Subcutaneous abdominal adipose tissue (tissue), 5 donors: ENCODE results near the gene MAEL.

Experiments used
- H3K27ac ChIP-seq: one replicate; pipeline ENCODE4 v1.7.0; 2013; ENCODE audit warnings: low read depth, mild to moderate bottlenecking, inconsistent platforms, low read length, moderate library complexity
- H3K27me3 ChIP-seq, 5 donors: one replicate each; pipeline ENCODE4 v1.7.0; 2013; ENCODE audit warnings: low read length in 5 of 5, inconsistent platforms in 1 of 5; ENCODE audit not compliant: control insufficient read depth in 5 of 5, insufficient read depth in 4 of 5
- H3K36me3 ChIP-seq, 5 donors: one replicate each; pipeline ENCODE4 v1.7.0; 2013; ENCODE audit warnings: low read length in 5 of 5; ENCODE audit not compliant: control insufficient read depth in 5 of 5, insufficient read depth in 5 of 5
- H3K4me1 ChIP-seq, 5 donors: one replicate each; pipeline ENCODE4 v1.7.0; 2013; ENCODE audit warnings: low read length in 5 of 5, mild to moderate bottlenecking in 3 of 5, moderate library complexity in 1 of 5; ENCODE audit not compliant: control insufficient read depth in 5 of 5, insufficient read depth in 5 of 5
- H3K4me3 ChIP-seq, 5 donors: one replicate each; pipeline ENCODE4 v1.7.0; 2013; ENCODE audit warnings: low read length in 5 of 5, low read depth in 1 of 5
- H3K9ac ChIP-seq, 5 donors: one replicate each; pipeline ENCODE4 v1.7.0; 2013; ENCODE audit warnings: low read length in 5 of 5, mild to moderate bottlenecking in 4 of 5, moderate library complexity in 3 of 5
- H3K9me3 ChIP-seq, 5 donors: one replicate each; pipeline ENCODE4 v1.7.0; 2013; ENCODE audit warnings: low read length in 5 of 5; ENCODE audit not compliant: control insufficient read depth in 5 of 5
- donor health status: healthy.
- donor health status: healthy.
- donor health status: healthy.
- donor health status: healthy.
- donor health status: healthy.

Gene MAEL

GRCh38 chr1:166988974-166989515, at the start of gene MAEL:
Gene MAEL (plus strand): TSS chr1:166989280. CDS start chr1:166989353, 73 bp downstream.
- Histone ChIP-seq H3K9ac (no peak within 1 kb of the TSS), H3K27ac (no peak within 1 kb of the TSS), H3K27me3 (peaks cover 0 to 3% (median 0%) of the 10 kb centered on the region in 5 donors), H3K9me3 (peaks cover 0 to 3% (median 0%) of the 10 kb centered on the region in 5 donors), H3K4me3 (no peak within 1 kb of the TSS), H3K4me1 (no peaks in the 10 kb centered on the region), H3K36me3 (no peaks in the 10 kb centered on the region)

DNA sequence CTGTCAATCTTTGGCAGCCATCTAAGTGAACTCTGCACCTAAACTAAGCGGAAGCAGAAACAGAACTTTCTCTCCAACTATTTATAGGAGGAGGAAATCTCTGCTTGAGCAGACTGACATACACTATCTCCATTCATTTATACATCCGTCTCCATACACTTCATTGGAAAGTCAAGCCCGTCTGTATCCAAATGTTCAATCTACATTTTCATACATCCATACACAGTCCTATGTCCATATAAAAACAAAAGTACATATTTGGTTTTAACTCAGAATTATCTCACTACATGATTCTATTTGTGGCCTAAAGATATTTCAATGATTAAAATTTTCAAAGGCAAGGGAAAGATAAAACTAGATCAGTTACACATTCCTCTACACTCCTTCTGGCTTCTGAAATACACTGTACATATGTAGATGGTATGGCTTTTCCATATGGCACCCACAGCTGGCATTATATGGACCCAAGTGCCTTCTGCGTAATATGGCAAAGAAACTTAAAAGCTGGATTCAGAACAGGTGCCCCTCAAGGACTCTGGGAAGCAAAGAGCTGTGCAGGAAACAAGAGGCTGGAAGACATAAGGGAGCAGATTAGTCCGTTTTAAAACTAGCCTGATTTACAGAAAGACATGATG, 49.2 kb upstream of the MAEL start:
- no peak overlapping the region for H3K4me3 ChIP-seq
- no peaks in the 10 kb centered on the region for H3K9me3 ChIP-seq
- no peaks in the 10 kb centered on the region for H3K4me1 ChIP-seq
- H3K27ac ChIP-seq: no peak overlapping the region
- H3K9ac ChIP-seq: no peak overlapping the region
- peaks cover 0 to 13% (median 3%) of the 10 kb centered on the region in 5 donors for H3K27me3 ChIP-seq
- no peaks in the 10 kb centered on the region for H3K36me3 ChIP-seq

- Histone ChIP-seq H3K4me3 (no peak overlapping the region), H3K4me1 (peaks cover 0 to 14% (median 7%) of the 10 kb centered on the region in 5 donors), H3K36me3 (no peaks in the 10 kb centered on the region), H3K9ac (no peak overlapping the region), H3K27me3 (peaks cover 0 to 15% (median 11%) of the 10 kb centered on the region in 5 donors), H3K27ac (no peak overlapping the region), H3K9me3 (no peaks in the 10 kb centered on the region)
Measured at GRCh38 chr1:166944186-166944967, 44.7 kb upstream of the MAEL start.

GRCh38 chr1:166947398-166948043, 41.6 kb upstream of the MAEL start:
- H3K27ac ChIP-seq: no peak overlapping the region
- no peak overlapping the region for H3K9ac ChIP-seq
- no peaks in the 10 kb centered on the region for H3K36me3 ChIP-seq
- H3K9me3 ChIP-seq: no peaks in the 10 kb centered on the region
- peaks cover 0 to 13% (median 11%) of the 10 kb centered on the region in 5 donors for H3K27me3 ChIP-seq
- H3K4me1 ChIP-seq: peaks cover 0 to 20% (median 9%) of the 10 kb centered on the region in 5 donors
- H3K4me3 ChIP-seq: peak overlapping the region; percentile 19 to 36 (median 30)

DNA sequence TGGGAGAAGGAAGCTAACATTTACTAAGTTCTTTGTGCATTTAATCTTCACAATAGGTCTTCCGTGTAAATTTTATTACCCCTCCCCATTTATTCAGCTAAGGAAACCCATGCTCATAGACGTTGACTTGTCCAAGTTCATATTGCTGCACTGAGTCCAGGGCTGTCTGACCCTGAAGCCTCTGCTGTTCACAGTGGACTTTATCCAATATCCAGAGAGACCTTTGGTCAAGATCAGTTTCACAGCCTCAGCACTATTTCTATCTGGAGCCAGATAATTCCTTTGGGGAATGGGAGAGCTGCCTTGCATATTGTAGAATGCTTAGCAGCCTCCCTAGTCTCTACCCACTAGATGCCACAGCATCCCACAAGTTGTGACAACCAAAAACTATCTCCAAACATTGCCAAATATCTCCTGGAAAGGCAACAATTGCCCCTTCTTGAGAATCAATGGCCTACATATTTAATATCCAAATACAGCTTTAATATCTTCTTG, 40.2 kb upstream of the MAEL start:
- Histone ChIP-seq H3K4me3 (no peak overlapping the region), H3K9me3 (no peaks in the 10 kb centered on the region), H3K9ac (no peak overlapping the region), H3K4me1 (peaks cover 0 to 20% (median 9%) of the 10 kb centered on the region in 5 donors), H3K27ac (no peak overlapping the region), H3K36me3 (no peaks in the 10 kb centered on the region), H3K27me3 (peaks cover 0 to 13% (median 11%) of the 10 kb centered on the region in 5 donors)

GRCh38 chr1:166950156-166950555, 38.9 kb upstream of the MAEL start:
- Histone ChIP-seq H3K9me3 (no peaks in the 10 kb centered on the region), H3K9ac (no peak overlapping the region), H3K4me1 (peaks cover 0 to 20% (median 9%) of the 10 kb centered on the region in 5 donors), H3K36me3 (no peaks in the 10 kb centered on the region), H3K4me3 (no peak overlapping the region), H3K27me3 (peaks cover 0 to 12% (median 6%) of the 10 kb centered on the region in 5 donors), H3K27ac (no peak overlapping the region)

DNA sequence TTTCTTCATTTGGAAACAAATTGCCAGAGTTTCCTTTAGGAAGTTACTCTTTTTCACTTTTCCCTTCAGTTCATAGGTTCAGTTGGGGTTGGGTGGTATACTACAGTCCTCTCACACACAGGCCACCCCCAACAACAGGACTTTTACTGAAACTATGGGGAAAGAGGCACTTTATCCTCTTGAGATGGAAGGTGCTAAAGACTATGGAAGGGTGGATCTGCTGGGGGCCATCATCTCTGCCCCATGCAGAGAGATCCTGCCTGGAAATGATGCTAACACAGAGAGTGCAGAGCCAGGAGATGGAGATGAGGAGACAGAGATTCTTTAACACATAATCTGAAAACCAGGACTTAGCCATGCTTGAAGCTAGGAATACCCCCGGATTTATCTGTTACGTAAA, 38.0 kb upstream of the MAEL start:
- Histone ChIP-seq H3K27me3 (peaks cover 0 to 11% (median 6%) of the 10 kb centered on the region in 5 donors), H3K27ac (no peak overlapping the region), H3K36me3 (no peaks in the 10 kb centered on the region), H3K9ac (no peak overlapping the region), H3K9me3 (no peaks in the 10 kb centered on the region), H3K4me3 (no peak overlapping the region), H3K4me1 (peaks cover 0 to 20% (median 9%) of the 10 kb centered on the region in 5 donors)

DNA sequence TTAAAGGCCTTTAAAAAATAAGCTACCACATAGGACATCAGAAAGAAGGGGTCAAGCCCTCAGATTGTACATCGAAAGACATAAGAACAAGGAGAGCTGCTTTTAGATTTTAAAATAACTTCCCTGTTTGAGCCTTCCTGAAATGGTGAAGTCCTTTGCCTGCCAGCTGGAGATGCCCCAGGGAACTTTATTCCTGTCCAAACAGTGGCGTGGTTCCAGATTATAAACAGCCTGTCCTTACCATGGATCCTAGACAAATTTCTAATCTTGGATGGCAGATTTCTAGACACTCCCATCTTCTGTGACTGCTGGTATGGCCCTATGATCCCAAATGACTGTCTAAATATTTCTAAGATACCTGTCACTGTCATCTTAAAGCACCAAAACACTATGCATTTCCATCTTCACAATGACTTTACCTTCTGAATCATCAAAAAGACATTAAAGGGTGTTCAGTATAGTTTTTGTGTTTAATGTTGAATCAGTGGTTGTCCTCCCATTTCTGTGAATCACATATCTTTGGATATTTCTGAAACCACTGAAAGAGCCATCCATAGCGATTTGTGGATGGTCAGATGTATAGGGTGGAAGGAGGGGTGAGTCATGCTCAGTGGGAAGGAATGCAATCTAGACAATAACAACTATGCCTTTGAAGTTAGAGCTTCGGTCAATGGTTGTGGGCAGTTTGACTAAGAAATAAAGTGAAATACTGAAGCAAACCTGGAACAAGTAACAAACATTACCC, 36.9 kb upstream of the MAEL start:
- Histone ChIP-seq H3K9me3 (no peaks in the 10 kb centered on the region), H3K27me3 (peaks cover 0 to 6% (median 2%) of the 10 kb centered on the region in 5 donors), H3K36me3 (no peaks in the 10 kb centered on the region), H3K4me3 (no peak overlapping the region), H3K9ac (no peak overlapping the region), H3K4me1 (peaks cover 0 to 19% (median 7%) of the 10 kb centered on the region in 5 donors), H3K27ac (no peak overlapping the region)

GRCh38 chr1:166953491-166953890, 35.6 kb upstream of the MAEL start:
- peaks cover 0 to 2% (median 0%) of the 10 kb centered on the region in 5 donors for H3K27me3 ChIP-seq
- no peak overlapping the region for H3K9ac ChIP-seq
- H3K4me3 ChIP-seq: no peak overlapping the region
- no peaks in the 10 kb centered on the region for H3K36me3 ChIP-seq
- H3K4me1 ChIP-seq: peaks cover 0 to 12% (median 3%) of the 10 kb centered on the region in 5 donors
- no peaks in the 10 kb centered on the region for H3K9me3 ChIP-seq
- H3K27ac ChIP-seq: no peak overlapping the region
